ENCODE data around the gene EEF1AKMT2. TPM values are rescaled to one million over a fixed set of nuclear protein-coding genes. Genes with fewer than 3 reads are reported as not detected.

The EEF1AKMT2 gene
- total and polyA plus RNA-seq, 2 of the 13 experiments (the other 11 are each of a cell fraction or from before 2014, with no cell fraction given), result 11.3 to 19.3 TPM

DNA sequence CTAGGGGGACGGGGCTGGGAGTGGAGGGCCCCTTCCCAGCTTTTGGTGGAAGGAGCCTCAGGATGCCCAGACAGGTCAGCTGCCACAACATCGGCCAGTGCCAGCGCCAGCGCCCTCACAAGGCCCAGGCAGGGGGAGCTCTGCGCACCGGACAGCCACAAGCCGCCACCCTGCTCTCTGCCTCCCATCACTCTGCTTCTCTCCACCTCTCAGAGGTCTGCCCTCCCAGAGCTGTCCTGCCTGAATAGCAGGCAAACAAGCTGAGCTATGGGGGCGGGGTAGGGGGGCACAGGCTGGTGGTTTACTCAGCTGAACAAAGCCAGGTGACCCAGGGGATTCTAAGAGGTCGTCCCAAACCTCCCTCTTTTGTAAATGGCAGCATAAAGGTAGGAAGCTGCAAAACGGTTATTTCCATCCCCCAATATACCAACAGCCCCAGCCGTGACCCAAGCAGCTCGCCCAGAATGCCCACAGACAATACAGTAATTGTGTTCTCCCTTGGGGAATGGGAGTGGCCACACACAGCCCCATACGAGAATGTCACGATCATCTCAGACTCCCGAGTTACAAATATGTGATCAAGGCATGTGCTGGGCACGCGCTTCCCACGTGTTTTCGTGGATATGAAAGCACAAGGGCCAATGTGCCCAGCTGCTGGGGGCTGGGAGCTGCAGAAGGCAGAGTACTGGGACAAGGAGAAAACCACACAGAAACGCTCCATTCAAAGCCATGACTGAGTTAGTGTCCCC lies 67.2 kb downstream of the EEF1AKMT2 start (continued):
- TF ChIP-seq, protein P1, sequence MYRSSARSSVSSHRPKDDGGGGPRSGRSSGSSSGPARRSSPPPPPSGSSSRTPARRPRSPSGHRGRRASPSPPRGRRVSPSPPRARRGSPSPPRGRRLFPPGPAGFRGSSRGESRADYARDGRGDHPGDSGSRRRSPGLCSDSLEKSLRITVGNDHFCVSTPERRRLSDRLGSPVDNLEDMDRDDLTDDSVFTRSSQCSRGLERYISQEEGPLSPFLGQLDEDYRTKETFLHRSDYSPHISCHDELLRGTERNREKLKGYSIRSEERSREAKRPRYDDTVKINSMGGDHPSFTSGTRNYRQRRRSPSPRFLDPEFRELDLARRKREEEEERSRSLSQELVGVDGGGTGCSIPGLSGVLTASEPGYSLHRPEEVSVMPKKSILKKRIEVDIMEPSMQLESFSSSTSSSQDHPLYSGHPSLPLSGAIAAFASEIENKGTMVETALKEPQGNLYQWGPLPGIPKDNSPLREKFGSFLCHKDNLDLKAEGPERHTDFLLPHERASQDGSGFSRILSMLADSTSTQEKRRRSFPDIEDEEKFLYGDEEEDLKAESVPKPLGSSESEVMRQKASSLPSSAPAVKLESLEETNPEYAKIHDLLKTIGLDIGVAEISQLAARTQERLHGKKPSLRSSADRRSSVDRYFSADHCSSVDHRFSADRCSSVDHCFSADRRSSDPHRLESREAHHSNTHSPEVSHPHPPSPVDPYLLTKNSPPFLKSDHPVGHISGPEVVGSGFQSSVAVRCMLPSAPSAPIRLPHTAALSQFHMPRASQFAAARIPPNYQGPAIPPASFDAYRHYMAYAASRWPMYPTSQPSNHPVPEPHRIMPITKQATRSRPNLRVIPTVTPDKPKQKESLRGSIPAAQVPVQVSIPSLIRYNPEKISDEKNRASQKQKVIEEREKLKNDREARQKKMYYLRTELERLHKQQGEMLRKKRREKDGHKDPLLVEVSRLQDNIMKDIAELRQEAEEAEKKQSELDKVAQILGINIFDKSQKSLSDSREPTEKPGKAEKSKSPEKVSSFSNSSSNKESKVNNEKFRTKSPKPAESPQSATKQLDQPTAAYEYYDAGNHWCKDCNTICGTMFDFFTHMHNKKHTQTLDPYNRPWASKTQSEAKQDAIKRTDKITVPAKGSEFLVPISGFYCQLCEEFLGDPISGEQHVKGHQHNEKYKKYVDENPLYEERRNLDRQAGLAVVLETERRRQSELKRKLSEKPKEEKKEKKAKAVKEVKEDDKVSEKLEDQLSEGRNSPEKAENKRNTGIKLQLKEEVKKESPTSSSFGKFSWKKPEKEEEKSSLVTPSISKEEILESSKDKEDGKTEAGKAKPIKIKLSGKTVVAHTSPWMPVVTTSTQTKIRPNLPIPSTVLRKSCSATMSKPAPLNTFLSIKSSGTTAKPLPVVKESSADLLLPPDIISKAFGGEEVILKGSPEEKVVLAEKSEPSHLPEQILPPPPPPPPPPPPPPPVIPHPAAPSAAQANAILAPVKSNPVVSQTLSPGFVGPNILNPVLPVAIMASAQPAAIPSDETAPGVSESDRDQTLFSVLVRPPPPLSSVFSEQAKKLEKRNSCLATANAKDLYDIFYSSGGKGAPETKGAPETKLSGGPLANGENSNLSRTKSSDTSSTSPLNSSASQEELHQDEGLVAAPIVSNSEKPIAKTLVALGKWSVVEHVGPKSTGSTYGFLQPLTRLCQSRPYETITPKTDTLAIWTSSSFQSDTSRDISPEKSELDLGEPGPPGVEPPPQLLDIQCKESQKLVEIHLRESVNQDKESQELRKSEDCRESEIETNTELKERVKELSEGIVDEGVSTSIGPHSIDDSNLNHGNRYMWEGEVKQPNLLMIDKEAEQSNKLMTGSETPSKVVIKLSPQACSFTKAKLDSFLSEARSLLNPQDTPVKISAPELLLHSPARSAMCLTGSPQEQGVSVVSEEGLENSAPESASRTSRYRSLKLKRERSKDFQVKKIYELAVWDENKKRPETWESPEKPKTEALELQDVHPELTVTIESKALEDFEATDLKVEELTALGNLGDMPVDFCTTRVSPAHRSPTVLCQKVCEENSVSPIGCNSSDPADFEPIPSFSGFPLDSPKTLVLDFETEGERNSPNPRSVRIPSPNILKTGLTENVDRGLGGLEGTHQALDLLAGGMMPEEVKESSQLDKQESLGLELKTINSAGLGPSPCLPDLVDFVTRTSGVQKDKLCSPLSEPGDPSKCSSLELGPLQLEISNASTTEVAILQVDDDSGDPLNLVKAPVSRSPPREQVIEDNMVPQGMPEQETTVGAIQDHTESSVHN (CRISPR knock-in tag; IDR thresholded peaks at IDR 0.05), result no peak
- peak; percentile 21; the same call in 1 of the 2 replicates for TF ChIP-seq NR2F6 (IDR thresholded peaks at IDR 0.05)
- TF ChIP-seq NR2F6 (CRISPR knock-in tag; IDR thresholded peaks at IDR 0.05), result peak; percentile 25; the same call in 1 of the 2 replicates
- no peak for TF ChIP-seq FLYWCH1 (CRISPR knock-in tag; IDR thresholded peaks at IDR 0.05)
- no peak for TF ChIP-seq NCOR1 (IDR thresholded peaks at IDR 0.05; ENCODE audit: borderline replicate concordance, low read length)
- TF ChIP-seq HES4 (CRISPR knock-in tag; IDR thresholded peaks at IDR 0.05; ENCODE audit: borderline replicate concordance), result 0 out of 2 replicates have a peak, but pooled peaks have one; percentile 54
- TF ChIP-seq, protein P2, sequence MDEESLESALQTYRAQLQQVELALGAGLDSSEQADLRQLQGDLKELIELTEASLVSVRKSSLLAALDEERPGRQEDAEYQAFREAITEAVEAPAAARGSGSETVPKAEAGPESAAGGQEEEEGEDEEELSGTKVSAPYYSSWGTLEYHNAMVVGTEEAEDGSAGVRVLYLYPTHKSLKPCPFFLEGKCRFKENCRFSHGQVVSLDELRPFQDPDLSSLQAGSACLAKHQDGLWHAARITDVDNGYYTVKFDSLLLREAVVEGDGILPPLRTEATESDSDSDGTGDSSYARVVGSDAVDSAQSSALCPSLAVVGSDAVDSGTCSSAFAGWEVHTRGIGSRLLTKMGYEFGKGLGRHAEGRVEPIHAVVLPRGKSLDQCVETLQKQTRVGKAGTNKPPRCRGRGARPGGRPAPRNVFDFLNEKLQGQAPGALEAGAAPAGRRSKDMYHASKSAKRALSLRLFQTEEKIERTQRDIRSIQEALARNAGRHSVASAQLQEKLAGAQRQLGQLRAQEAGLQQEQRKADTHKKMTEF (CRISPR knock-in tag; IDR thresholded peaks at IDR 0.05), result peak; percentile 28; the same call in 1 of the 2 replicates
- TF ChIP-seq, protein P3, sequence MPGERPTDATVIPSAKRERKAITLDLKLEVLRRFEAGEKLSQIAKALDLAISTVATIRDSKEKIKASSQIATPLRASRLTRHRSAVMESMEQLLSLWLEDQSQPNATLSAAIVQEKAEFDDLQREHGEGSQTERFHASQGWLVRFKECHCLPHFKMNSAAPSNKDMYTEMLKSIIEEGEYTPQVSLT (CRISPR knock-in tag; IDR thresholded peaks at IDR 0.05; ENCODE audit: borderline replicate concordance, low read depth), result no peak
- TF ChIP-seq MYNN (CRISPR knock-in tag; IDR thresholded peaks at IDR 0.05; ENCODE audit: low read depth), result peak; percentile 53; the same call in 1 of the 2 replicates
- no peak for TF ChIP-seq DMAP1 (CRISPR knock-in tag; IDR thresholded peaks at IDR 0.05)
- TF ChIP-seq, protein P4, sequence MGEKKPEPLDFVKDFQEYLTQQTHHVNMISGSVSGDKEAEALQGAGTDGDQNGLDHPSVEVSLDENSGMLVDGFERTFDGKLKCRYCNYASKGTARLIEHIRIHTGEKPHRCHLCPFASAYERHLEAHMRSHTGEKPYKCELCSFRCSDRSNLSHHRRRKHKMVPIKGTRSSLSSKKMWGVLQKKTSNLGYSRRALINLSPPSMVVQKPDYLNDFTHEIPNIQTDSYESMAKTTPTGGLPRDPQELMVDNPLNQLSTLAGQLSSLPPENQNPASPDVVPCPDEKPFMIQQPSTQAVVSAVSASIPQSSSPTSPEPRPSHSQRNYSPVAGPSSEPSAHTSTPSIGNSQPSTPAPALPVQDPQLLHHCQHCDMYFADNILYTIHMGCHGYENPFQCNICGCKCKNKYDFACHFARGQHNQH (CRISPR knock-in tag; IDR thresholded peaks at IDR 0.05), result 0 out of 2 replicates have a peak, but pooled peaks have one; percentile 44
- peak; percentile 38; the same call in 1 of the 2 replicates for TF ChIP-seq KDM2A (CRISPR knock-in tag; IDR thresholded peaks at IDR 0.05; ENCODE audit: borderline replicate concordance, low read depth)
- peak; percentile 81; the same call in 1 of the 2 replicates for TF ChIP-seq CCDC6 (CRISPR knock-in tag; IDR thresholded peaks at IDR 0.05)
- TF ChIP-seq, protein P5, sequence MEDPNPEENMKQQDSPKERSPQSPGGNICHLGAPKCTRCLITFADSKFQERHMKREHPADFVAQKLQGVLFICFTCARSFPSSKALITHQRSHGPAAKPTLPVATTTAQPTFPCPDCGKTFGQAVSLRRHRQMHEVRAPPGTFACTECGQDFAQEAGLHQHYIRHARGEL (CRISPR knock-in tag; IDR thresholded peaks at IDR 0.05), result no peak
- no peak for TF ChIP-seq ZNF282 (IDR thresholded peaks at IDR 0.05; ENCODE audit: partially characterized antibody)
- peak; percentile 15; the same call in 1 of the 2 replicates for TF ChIP-seq FOXK1 (CRISPR knock-in tag; IDR thresholded peaks at IDR 0.05; ENCODE audit: borderline replicate concordance, low read depth)
